DMS79 treated with DMSO at 0.1 percent for 48 hours (cell line): Measurements from ENCODE around the gene ARTN.

Experiments
- DNase-seq: peaks from one replicate; lab custom pipeline; 2025; lab: John Stamatoyannopoulos, UW

ARTN gene

DNA sequence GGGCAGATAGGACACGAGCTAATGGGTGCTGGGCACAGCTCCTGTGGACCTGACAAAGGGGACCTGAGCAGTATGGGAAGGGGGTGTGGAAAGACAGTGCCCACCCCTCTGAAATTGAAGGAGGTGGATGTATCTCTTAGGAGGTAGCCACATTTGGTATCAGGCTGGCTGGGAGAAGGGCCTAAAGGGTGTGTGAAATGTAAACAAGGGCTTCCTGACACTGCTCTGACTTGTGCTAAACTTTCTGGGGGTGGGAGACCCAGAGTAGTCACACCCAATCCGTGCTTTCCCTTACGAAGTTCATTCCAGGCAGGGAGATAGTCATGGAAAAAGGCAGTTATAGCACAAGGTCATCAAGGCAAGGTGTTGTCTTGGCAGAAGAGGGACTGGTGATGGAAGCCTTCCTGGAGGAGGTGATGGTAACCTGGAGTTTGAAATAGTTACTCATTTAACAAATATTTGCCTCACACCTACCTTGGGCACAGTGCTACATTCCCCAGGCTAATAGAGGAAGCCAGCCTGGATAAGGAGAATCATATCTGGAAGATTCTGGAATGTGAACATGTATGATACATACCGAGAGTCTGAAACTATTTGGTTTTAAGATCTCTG lies 52.5 kb downstream of the ARTN start:
- DNase-seq, result no peak

DNA sequence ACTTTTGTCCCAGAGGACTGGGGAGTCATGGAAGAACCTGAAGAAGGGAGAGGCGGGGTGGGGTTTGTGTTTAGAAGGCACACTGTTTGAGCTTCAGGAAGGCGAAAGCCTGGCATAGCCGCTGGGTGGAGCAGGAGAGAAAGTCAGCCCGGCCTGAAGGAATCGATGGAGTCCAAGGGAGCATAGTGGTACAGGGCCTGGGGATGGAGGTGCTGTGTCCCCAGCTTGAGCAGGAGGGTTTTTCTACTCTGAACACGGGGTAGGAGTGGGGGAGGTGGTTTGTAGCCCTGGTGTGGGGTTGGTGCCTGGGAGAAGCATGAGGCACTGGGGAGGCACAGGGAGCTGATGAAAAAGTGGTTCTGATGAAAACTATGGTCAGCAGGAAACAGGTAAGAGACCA lies 53.1 kb downstream of the ARTN start:
- no peak for DNase-seq
